GM23248 (cell line): ENCODE measurements around the gene JMJD7.

Experiments
- EZH2 ChIP-seq: fragments of 200-600 bp; sonication (generic); IDR thresholded peaks from 2 replicates; pipeline ENCODE4 v1.6.1; 2018; ENCODE audit warnings: antibody characterized with exemption, mild to moderate bottlenecking; ENCODE audit not compliant: insufficient read depth, poor library complexity, severe bottlenecking
- EZH2phosphoT487 ChIP-seq: fragments of 200-600 bp; sonication (generic); IDR thresholded peaks from 2 replicates; pipeline ENCODE4 v1.6.1; 2018; ENCODE audit warnings: antibody characterized with exemption, moderate library complexity, mild to moderate bottlenecking, low read depth; ENCODE audit not compliant: insufficient read depth

DNA sequence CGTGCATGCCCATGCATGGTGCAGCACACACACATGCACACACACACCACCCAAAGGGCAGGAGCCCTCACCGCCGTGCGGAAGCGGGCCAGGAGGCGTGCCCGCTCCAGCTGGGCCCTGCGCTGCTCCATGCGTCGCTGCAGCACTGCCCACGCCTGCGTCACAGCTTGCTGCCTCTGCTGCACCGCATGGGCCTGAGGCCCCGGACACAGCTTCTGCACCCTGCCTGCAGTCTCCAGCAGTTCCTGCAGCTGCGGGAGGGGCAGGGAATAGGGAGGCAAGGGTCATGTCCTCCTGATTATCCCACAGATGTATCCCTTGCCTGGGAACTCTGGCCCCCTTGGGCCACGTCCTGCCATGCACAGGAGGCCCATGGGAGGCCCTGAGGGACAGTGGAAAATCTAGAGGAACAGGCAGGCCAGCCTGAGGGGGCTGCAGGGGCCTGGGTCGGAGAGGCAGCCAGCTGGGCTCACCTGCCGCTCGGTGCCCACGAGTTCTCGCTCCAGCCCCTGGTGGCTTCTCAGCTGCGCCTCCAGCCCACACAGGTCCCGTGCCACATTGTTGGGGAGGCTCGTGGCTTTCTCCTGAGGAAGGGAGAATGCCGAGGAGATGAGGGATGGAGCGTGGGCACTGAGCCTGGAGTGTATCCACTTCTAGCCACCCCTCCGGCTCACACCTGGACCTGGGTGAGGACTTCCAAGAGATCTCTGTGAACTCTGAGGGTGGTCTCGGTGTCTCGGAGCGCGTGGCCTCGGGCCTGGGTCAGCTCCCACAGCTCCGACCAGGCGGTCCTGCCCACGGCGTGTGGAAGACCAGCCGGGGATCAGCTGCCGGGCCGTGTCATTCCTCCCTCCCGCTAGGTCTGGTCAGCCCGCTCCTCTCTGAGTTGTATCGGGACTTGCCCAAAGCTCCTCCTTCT, 42.1 kb downstream of the JMJD7 start:
- no peak for TF ChIP-seq EZH2
- no peak for TF ChIP-seq EZH2phosphoT487
